ENCODE data around the gene TMEM198. TPM values are rescaled to one million over a fixed set of nuclear protein-coding genes. Genes with fewer than 3 reads are reported as not detected.

The TMEM198 gene
- total and polyA plus RNA-seq, 5 donors from 2014 or later, result 0.62 TPM; not detected in 4

DNA sequence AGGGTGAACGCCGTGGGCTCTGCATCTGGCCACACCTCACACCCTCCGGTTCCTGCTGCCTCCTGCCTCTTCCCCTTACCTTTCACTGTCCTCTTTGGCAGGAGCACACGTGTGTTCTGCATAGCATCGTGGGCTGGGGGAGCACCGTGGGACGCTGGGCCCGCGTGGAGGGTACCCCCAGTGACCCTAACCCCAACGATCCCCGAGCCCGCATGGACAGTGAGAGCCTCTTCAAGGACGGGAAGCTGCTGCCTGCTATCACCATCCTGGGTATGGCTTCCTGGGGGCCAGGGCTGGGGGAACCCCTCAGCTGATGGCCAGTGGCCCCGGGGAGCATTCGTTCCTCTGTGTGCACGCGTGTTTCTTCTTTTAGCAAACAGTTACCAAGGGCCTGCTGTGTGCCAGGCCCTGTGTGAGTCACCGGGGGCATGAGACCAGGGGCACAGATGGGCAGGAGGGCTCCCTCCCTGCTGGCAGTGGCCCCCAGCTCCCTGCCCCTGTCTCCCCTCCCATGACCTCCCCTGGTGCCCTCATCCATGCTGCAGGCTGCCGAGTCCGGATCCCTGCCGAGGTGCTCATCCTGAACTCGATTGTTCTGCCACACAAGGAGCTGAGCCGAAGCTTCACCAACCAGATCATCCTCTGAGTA lies 37.6 kb upstream of the TMEM198 start:
- H3K4me3 Mint-ChIP-seq, result no peak overlapping the region
- H3K9me3 ChIP-seq (ENCODE audit: control insufficient read depth in 2 of 2, low read length in 2 of 2), result no peaks in the 10 kb centered on the region
- H3K4me1 ChIP-seq (ENCODE audit: control insufficient read depth, insufficient read depth, low read length, poor library complexity, severe bottlenecking), result peaks cover 8% of the 10 kb centered on the region
- peaks cover 31% of the 10 kb centered on the region for H3K27me3 Mint-ChIP-seq
- H3K4me3 ChIP-seq (ENCODE audit: low read depth, low read length), result no peak overlapping the region
- peaks cover 18% of the 10 kb centered on the region for H3K36me3 ChIP-seq (ENCODE audit: control insufficient read depth, insufficient read depth, low read length)
- peaks cover 0 to 19% (median 7%) of the 10 kb centered on the region in 4 donors for H3K4me1 Mint-ChIP-seq
- no peak overlapping the region for H3K27ac Mint-ChIP-seq
- no peak overlapping the region for H3K27ac ChIP-seq (ENCODE audit: insufficient read depth, low read length, poor library complexity, severe bottlenecking)
- ATAC-seq (ENCODE audit: low read depth in 2 of 2) (no peak), DNase-seq (no peak)
- peaks cover 32% of the 10 kb centered on the region for H3K36me3 Mint-ChIP-seq
- no peaks in the 10 kb centered on the region for H3K27me3 ChIP-seq (ENCODE audit: control insufficient read depth, insufficient read depth, low read length)
- H3K9me3 Mint-ChIP-seq, result no peaks in the 10 kb centered on the region

DNA sequence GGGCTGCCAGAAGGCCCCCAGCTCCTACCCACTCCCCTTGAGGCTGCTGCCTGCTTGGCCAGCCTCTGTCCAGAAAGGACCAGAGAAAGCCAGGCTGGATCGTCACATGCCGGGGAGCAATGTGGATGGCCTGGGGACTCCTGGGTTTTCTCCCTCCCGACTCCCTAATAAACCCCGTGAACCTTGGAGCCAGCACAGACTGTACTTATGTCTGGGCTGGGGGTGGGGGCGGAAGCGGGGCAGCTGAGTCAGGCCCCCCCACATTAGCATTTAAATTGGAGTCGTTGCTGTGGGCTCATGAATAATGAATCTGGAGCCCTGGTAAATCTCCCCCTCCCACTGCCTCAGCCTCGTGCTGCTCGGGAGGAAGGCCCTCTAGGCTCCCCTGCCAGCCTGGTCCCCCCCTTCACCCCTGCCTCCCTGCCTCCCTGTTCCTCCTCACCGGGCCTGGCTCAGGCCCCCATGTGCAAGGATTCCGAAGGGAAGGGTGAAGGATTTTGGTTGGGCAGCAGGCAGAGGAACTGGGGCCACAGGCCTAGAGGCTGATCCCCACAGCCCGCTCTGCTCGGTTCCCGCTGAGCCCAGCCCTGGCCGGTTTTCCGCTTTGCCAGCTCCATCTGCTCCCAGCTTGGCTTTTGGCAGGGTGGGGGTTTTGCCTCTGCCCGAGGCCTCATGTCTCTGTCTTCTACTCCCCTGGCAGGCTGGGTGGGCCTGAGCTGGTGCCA lies 36.9 kb upstream of the TMEM198 start:
- H3K4me3 ChIP-seq (ENCODE audit: low read depth, low read length), result no peak overlapping the region
- no peaks in the 10 kb centered on the region for H3K9me3 ChIP-seq (ENCODE audit: control insufficient read depth in 2 of 2, low read length in 2 of 2)
- ATAC-seq (ENCODE audit: low read depth in 2 of 2) (no peak), DNase-seq (no peak)
- Mint-ChIP-seq H3K36me3 (peaks cover 26% of the 10 kb centered on the region), H3K4me1 (peaks cover 0 to 17% (median 7%) of the 10 kb centered on the region in 4 donors), H3K4me3 (no peak overlapping the region), H3K9me3 (no peaks in the 10 kb centered on the region), H3K27me3 (peaks cover 38% of the 10 kb centered on the region), H3K27ac (no peak overlapping the region)
- peaks cover 18% of the 10 kb centered on the region for H3K36me3 ChIP-seq (ENCODE audit: control insufficient read depth, insufficient read depth, low read length)
- H3K27me3 ChIP-seq (ENCODE audit: control insufficient read depth, insufficient read depth, low read length), result no peaks in the 10 kb centered on the region
- peaks cover 8% of the 10 kb centered on the region for H3K4me1 ChIP-seq (ENCODE audit: control insufficient read depth, insufficient read depth, low read length, poor library complexity, severe bottlenecking)
- H3K27ac ChIP-seq (ENCODE audit: insufficient read depth, low read length, poor library complexity, severe bottlenecking), result no peak overlapping the region

DNA sequence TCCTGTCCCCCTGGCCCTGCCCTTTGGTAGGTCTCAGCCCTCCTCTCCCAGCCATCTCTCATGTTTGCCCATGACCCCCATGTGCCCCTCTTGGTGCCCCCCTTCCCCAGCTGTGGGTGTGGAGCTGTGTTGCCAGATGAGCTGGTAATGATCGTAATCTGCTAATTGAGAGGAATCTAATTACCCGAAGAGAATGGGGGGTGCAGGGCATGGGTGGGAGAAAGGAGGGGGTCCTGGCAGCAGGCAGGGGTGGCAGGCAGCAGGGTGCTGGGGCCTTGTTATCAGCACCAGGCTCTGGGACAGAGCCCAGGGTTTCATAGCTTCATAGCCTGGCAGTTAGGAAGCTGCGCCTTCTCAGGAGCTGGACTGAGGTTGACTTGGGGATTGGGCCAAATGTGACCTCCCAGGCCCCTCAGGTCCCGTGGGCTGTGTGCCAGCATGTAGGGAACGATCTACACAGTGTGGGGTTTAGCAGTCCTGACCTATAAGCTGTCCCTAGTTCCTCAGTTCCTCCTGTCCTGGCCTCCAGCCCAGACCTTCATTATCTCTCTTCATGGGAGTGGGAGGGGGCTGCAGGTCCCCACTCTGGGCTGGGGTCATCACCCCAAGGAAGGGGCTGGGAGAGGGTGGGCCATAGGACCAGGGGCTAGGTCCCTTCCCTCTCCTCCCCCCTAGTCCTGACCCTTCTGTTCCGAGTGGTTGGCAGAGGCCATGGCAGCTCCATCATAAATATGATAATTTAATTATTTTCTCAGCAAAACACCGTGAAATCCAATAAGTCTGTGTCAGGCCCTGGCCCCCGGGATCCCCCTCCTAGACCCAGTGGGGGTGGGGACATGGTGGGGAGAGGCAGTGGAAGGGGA lies 36.0 kb upstream of the TMEM198 start:
- H3K36me3 ChIP-seq (ENCODE audit: control insufficient read depth, insufficient read depth, low read length), result peaks cover 18% of the 10 kb centered on the region
- H3K27me3 ChIP-seq (ENCODE audit: control insufficient read depth, insufficient read depth, low read length), result peaks cover 2% of the 10 kb centered on the region
- no peak overlapping the region for H3K27ac Mint-ChIP-seq
- H3K36me3 Mint-ChIP-seq, result peaks cover 26% of the 10 kb centered on the region
- peaks cover 0 to 17% (median 10%) of the 10 kb centered on the region in 4 donors for H3K4me1 Mint-ChIP-seq
- no peak overlapping the region for H3K4me3 ChIP-seq (ENCODE audit: low read depth, low read length)
- H3K27ac ChIP-seq (ENCODE audit: insufficient read depth, low read length, poor library complexity, severe bottlenecking), result no peak overlapping the region
- H3K9me3 ChIP-seq (ENCODE audit: control insufficient read depth in 2 of 2, low read length in 2 of 2), result no peaks in the 10 kb centered on the region
- no peaks in the 10 kb centered on the region for H3K9me3 Mint-ChIP-seq
- peaks cover 8% of the 10 kb centered on the region for H3K4me1 ChIP-seq (ENCODE audit: control insufficient read depth, insufficient read depth, low read length, poor library complexity, severe bottlenecking)
- no peak for DNase-seq
- H3K4me3 Mint-ChIP-seq, result peak overlapping the region in 1 of 4 donors; percentile 51
- ATAC-seq (ENCODE audit: low read depth in 2 of 2), result no peak
- peaks cover 39% of the 10 kb centered on the region for H3K27me3 Mint-ChIP-seq

DNA sequence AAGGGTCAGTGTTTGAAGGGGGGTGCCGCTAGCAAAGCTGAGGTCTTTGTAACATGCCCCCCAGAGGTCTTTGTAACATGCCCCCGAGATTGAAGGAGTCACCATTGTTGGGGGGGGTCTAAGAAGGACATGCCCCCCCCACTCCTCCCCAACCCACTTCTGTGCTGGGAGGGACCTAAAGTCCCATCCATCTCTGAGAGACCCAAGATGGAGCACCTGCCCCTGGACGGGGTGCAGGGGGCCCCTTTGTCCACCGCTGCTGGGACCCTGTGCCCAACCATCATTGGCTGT lies 35.4 kb upstream of the TMEM198 start:
- Histone ChIP-seq H3K27me3 (ENCODE audit: control insufficient read depth, insufficient read depth, low read length) (peaks cover 2% of the 10 kb centered on the region), H3K27ac (ENCODE audit: insufficient read depth, low read length, poor library complexity, severe bottlenecking) (no peak overlapping the region), H3K4me3 (ENCODE audit: low read depth, low read length) (no peak overlapping the region), H3K9me3 (ENCODE audit: control insufficient read depth in 2 of 2, low read length in 2 of 2) (no peaks in the 10 kb centered on the region), H3K36me3 (ENCODE audit: control insufficient read depth, insufficient read depth, low read length) (peaks cover 18% of the 10 kb centered on the region), H3K4me1 (ENCODE audit: control insufficient read depth, insufficient read depth, low read length, poor library complexity, severe bottlenecking) (peaks cover 8% of the 10 kb centered on the region)
- H3K27me3 Mint-ChIP-seq, result peaks cover 45% of the 10 kb centered on the region
- no peak for DNase-seq
- no peak for ATAC-seq (ENCODE audit: low read depth in 2 of 2)
- peaks cover 25% of the 10 kb centered on the region for H3K36me3 Mint-ChIP-seq
- H3K4me3 Mint-ChIP-seq, result no peak overlapping the region
- H3K4me1 Mint-ChIP-seq, result peaks cover 0 to 21% (median 12%) of the 10 kb centered on the region in 4 donors
- H3K27ac Mint-ChIP-seq, result no peak overlapping the region
- no peaks in the 10 kb centered on the region for H3K9me3 Mint-ChIP-seq

DNA sequence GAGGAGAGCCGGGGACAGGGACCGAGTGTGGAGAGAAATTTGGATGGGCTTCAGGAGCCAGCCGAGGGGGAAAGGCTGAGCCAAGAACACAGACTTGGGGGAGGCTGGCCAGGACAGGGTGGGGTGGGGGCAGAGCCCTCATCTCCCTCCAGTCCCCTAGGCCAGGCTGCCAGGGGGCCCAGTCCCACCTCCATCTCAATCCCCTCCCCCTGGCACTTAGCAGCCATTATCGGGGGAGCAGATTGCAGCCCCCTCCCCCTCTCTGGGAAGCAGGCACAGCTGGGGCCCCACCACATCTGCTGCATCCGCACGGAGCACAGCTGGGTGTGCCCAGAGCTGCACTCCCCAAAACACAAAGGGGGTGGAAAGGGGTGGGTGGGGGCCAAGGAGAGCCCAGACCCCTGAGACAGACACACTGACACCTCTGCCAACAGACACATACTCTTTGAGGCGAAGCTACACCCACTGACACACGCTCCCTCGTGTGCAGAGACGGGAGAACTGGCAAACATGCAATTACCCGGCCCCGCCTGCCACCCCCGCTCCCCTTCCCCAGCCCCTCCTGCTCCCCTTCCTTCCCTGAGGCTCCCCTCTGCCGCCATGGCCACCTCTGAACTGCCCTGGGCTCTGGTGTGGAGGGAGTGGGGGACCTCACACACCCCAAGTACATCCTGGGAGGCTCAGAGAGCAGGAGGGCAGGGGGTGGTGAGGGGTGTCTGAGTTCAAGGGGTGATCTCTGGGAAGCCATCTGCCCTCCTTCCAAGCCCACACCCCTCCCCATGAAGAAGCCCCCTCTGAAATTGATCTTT lies 34.7 kb upstream of the TMEM198 start:
- Histone ChIP-seq H3K36me3 (ENCODE audit: control insufficient read depth, insufficient read depth, low read length) (peaks cover 15% of the 10 kb centered on the region), H3K4me1 (ENCODE audit: control insufficient read depth, insufficient read depth, low read length, poor library complexity, severe bottlenecking) (peaks cover 12% of the 10 kb centered on the region), H3K9me3 (ENCODE audit: control insufficient read depth in 2 of 2, low read length in 2 of 2) (no peaks in the 10 kb centered on the region), H3K27me3 (ENCODE audit: control insufficient read depth, insufficient read depth, low read length) (peaks cover 2% of the 10 kb centered on the region), H3K27ac (ENCODE audit: insufficient read depth, low read length, poor library complexity, severe bottlenecking) (no peak overlapping the region), H3K4me3 (ENCODE audit: low read depth, low read length) (no peak overlapping the region)
- peaks cover 17% of the 10 kb centered on the region for H3K36me3 Mint-ChIP-seq
- H3K27ac Mint-ChIP-seq, result no peak overlapping the region
- peaks cover 0 to 27% (median 15%) of the 10 kb centered on the region in 4 donors for H3K4me1 Mint-ChIP-seq
- H3K27me3 Mint-ChIP-seq, result peaks cover 53% of the 10 kb centered on the region
- H3K4me3 Mint-ChIP-seq, result peak overlapping the region in 3 of 4 donors; percentile 50 to 70 (median 68)
- ATAC-seq (ENCODE audit: low read depth in 2 of 2) (peak; percentile 9 to 20), DNase-seq (no peak)
- H3K9me3 Mint-ChIP-seq, result no peaks in the 10 kb centered on the region

DNA sequence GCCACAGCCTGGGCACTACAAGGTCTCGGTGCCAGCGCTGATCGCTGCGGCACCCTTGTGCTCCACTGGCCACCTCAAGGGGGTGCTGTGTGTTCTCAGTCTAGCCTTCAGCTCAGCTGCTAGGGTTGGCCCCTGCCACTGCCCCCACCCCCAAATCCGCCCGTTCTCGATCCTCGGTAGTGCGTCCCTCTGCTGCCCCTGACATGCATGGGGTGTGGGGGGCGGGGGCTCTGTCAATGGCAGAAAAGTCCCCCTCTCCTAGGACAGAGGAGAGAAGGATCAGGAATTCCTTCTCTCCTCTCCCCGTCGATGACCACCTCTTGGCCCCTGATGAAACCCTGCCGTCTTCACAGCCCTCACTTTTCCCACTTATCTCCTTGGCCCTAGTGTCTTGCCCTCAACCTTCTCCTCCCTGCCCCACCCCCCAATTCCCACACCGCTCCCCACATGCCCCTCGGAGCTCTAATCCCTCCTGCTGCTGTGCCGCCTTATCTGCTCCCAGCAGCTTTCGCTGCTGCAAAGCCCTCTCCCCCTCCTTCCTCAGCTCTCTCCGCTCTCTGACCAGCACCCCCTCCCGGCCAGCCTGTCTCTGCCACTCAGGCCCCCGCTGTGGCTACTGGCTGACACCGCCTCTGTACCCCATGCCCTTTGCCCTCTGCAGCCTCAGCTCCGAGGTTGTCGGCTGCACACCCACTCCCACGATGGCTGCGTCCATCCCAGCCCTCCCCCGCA lies 33.9 kb upstream of the TMEM198 start:
- Histone ChIP-seq H3K27ac (ENCODE audit: insufficient read depth, low read length, poor library complexity, severe bottlenecking) (no peak overlapping the region), H3K4me1 (ENCODE audit: control insufficient read depth, insufficient read depth, low read length, poor library complexity, severe bottlenecking) (peaks cover 15% of the 10 kb centered on the region), H3K4me3 (ENCODE audit: low read depth, low read length) (no peak overlapping the region), H3K9me3 (ENCODE audit: control insufficient read depth in 2 of 2, low read length in 2 of 2) (no peaks in the 10 kb centered on the region), H3K27me3 (ENCODE audit: control insufficient read depth, insufficient read depth, low read length) (peaks cover 2% of the 10 kb centered on the region), H3K36me3 (ENCODE audit: control insufficient read depth, insufficient read depth, low read length) (peaks cover 8% of the 10 kb centered on the region)
- Mint-ChIP-seq H3K4me3 (peak overlapping the region in 3 of 4 donors; percentile 50 to 70 (median 68)), H3K4me1 (peaks cover 0 to 27% (median 15%) of the 10 kb centered on the region in 4 donors), H3K9me3 (no peaks in the 10 kb centered on the region), H3K36me3 (peaks cover 10% of the 10 kb centered on the region), H3K27me3 (peaks cover 57% of the 10 kb centered on the region), H3K27ac (no peak overlapping the region)
- ATAC-seq (ENCODE audit: low read depth in 2 of 2), result peak; percentile 70 to 73
- DNase-seq, result peak; percentile 28 to 39 (median 35)
